Measurements from ENCODE around the gene ARHGEF12. TPM values are rescaled to one million over a fixed set of nuclear protein-coding genes. Genes with fewer than 3 reads are reported as not detected.

Gene ARHGEF12
- total RNA-seq, 1 experiment from 2014 or later, result 41.0 TPM

DNA sequence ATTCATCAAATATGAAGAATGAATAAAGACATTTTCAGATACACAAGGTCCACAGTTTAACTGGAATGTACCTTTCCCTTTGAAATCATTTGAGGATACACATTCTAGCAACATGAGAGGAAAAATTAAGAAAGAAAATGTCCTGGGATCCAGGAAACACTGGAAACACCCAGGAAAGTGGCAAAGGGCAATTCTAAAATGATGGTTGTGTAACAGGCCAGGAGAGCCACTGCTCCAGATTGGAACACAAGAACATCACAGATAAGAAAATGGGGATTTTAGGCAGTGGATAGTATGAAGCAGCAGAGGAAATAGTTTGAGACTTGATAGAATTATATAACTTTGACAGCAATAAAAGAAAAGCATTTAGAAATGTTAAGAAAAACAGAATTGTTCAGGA is 119.3 kb downstream of the ARHGEF12 start:
- Histone ChIP-seq H3F3A (ENCODE audit: low read length, unreplicated experiment) (no peaks in the 10 kb centered on the region), H3K9me3 (ENCODE audit: low read length) (no peaks in the 10 kb centered on the region), H3K36me3 (ENCODE audit: low read depth, low read length) (peaks cover 35% of the 10 kb centered on the region), H3K9ac (ENCODE audit: low read length) (no peak overlapping the region), H4K20me1 (ENCODE audit: low read length) (no peaks in the 10 kb centered on the region), H3K4me2 (ENCODE audit: low read length) (no peak overlapping the region), H3K27me3 (ENCODE audit: low read length) (no peaks in the 10 kb centered on the region), H3K27ac (ENCODE audit: low read length) (no peak overlapping the region), H2AFZ (ENCODE audit: low read length) (no peak overlapping the region), H3K4me1 (ENCODE audit: insufficient read depth, low read length) (no peaks in the 10 kb centered on the region), H3K4me3 (ENCODE audit: low read length) (no peak overlapping the region), H3K79me2 (ENCODE audit: low read length) (no peaks in the 10 kb centered on the region), H3K9me2 (replicated peaks; ENCODE audit: low read length) (no peaks in the 10 kb centered on the region)
- intact Hi-C loops (cut with micrococcal nuclease), result no loop called here
- TF ChIP-seq, protein P1, sequence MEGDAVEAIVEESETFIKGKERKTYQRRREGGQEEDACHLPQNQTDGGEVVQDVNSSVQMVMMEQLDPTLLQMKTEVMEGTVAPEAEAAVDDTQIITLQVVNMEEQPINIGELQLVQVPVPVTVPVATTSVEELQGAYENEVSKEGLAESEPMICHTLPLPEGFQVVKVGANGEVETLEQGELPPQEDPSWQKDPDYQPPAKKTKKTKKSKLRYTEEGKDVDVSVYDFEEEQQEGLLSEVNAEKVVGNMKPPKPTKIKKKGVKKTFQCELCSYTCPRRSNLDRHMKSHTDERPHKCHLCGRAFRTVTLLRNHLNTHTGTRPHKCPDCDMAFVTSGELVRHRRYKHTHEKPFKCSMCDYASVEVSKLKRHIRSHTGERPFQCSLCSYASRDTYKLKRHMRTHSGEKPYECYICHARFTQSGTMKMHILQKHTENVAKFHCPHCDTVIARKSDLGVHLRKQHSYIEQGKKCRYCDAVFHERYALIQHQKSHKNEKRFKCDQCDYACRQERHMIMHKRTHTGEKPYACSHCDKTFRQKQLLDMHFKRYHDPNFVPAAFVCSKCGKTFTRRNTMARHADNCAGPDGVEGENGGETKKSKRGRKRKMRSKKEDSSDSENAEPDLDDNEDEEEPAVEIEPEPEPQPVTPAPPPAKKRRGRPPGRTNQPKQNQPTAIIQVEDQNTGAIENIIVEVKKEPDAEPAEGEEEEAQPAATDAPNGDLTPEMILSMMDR (conservative IDR thresholded peaks at IDR 0.05; ENCODE audit: low read depth, low read length), result no peak
- TF ChIP-seq EZH2 (IDR thresholded peaks at IDR 0.05; ENCODE audit: low read length, unreplicated experiment) (no peak), EZH2phosphoT487 (IDR thresholded peaks at IDR 0.05; ENCODE audit: borderline replicate concordance, low read length) (no peak)
- CTCF ChIA-PET, result no interaction called here
- DNase-seq (no peak), ATAC-seq (no peak)
- no TSS peak for BruUV-seq (replicated peaks)
- POLR2A ChIA-PET (ENCODE audit: unreplicated experiment), result no interaction called here

DNA sequence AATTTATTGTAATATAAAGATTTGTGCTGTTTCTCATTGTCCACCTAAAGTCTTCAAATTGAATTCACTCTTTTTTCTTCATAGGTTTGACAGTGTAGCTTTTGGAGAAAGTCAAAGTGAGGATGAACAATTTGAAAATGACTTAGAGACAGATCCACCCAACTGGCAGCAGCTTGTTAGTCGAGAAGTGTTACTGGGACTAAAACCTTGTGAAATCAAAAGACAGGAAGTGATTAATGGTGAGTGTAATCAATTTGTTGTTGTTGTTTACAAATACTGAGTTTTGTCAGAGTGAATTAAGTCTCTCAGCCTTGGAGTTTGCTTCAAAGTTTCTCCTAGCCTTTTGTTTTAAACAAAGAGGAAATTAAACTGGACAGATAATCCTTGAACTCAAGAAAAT is 121.8 kb downstream of the ARHGEF12 start:
- ATAC-seq (no peak), DNase-seq (no peak)
- no peak overlapping the region for H3K27ac ChIP-seq (ENCODE audit: low read length)
- no peak overlapping the region for H3K9ac ChIP-seq (ENCODE audit: low read length)
- no peak overlapping the region for H3K4me2 ChIP-seq (ENCODE audit: low read length)
- no peaks in the 10 kb centered on the region for H3K4me1 ChIP-seq (ENCODE audit: insufficient read depth, low read length)
- no peak overlapping the region for H2AFZ ChIP-seq (ENCODE audit: low read length)
- no peaks in the 10 kb centered on the region for H3F3A ChIP-seq (ENCODE audit: low read length, unreplicated experiment)
- TF ChIP-seq, protein P1 (conservative IDR thresholded peaks at IDR 0.05; ENCODE audit: low read depth, low read length), result no peak
- TF ChIP-seq EZH2phosphoT487 (IDR thresholded peaks at IDR 0.05; ENCODE audit: borderline replicate concordance, low read length), result no peak
- no peak for TF ChIP-seq EZH2 (IDR thresholded peaks at IDR 0.05; ENCODE audit: low read length, unreplicated experiment)
- no peaks in the 10 kb centered on the region for H3K79me2 ChIP-seq (ENCODE audit: low read length)
- ChIA-PET CTCF (no interaction called here), POLR2A (ENCODE audit: unreplicated experiment) (no interaction called here)
- no peaks in the 10 kb centered on the region for H3K27me3 ChIP-seq (ENCODE audit: low read length)
- intact Hi-C loops (cut with micrococcal nuclease), result no loop called here
- H3K4me3 ChIP-seq (ENCODE audit: low read length), result no peak overlapping the region
- H3K9me2 ChIP-seq (replicated peaks; ENCODE audit: low read length), result no peaks in the 10 kb centered on the region
- BruUV-seq (replicated peaks), result no TSS peak
- no peaks in the 10 kb centered on the region for H4K20me1 ChIP-seq (ENCODE audit: low read length)
- H3K9me3 ChIP-seq (ENCODE audit: low read length), result no peaks in the 10 kb centered on the region
- H3K36me3 ChIP-seq (ENCODE audit: low read depth, low read length), result peaks cover 55% of the 10 kb centered on the region

DNA sequence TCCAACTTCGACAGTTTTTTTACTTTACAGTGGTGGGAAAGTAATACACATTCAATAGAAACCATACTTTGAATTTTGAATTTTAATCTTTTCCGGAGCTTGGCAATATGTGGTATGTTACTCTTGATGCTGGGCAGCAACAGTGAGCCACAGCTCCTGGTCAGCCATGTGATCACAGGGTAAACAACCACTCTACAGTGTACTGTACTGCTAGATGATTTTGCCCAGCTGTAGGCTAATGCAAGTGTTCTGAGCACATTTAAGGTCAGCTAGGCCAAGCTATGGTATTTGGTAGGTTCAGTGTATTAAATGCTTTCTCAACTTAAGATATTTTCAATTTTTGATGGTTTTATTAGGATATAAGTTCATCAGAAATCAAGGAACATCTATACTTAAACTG is 126.6 kb downstream of the ARHGEF12 start:
- no peak overlapping the region for H3K9ac ChIP-seq (ENCODE audit: low read length)
- peaks cover 5% of the 10 kb centered on the region for H3K4me1 ChIP-seq (ENCODE audit: insufficient read depth, low read length)
- no peaks in the 10 kb centered on the region for H4K20me1 ChIP-seq (ENCODE audit: low read length)
- intact Hi-C loops (cut with micrococcal nuclease), result no loop called here
- H3K27me3 ChIP-seq (ENCODE audit: low read length), result no peaks in the 10 kb centered on the region
- no TSS peak for BruUV-seq (replicated peaks)
- DNase-seq (no peak), ATAC-seq (no peak)
- ChIA-PET CTCF (no interaction called here), POLR2A (ENCODE audit: unreplicated experiment) (no interaction called here)
- no peak overlapping the region for H2AFZ ChIP-seq (ENCODE audit: low read length)
- no peak for TF ChIP-seq EZH2 (IDR thresholded peaks at IDR 0.05; ENCODE audit: low read length, unreplicated experiment)
- no peak overlapping the region for H3K4me2 ChIP-seq (ENCODE audit: low read length)
- peaks cover 50% of the 10 kb centered on the region for H3K36me3 ChIP-seq (ENCODE audit: low read depth, low read length)
- no peaks in the 10 kb centered on the region for H3K79me2 ChIP-seq (ENCODE audit: low read length)
- H3K4me3 ChIP-seq (ENCODE audit: low read length), result no peak overlapping the region
- H3K9me3 ChIP-seq (ENCODE audit: low read length), result no peaks in the 10 kb centered on the region
- no peaks in the 10 kb centered on the region for H3K9me2 ChIP-seq (replicated peaks; ENCODE audit: low read length)
- no peak overlapping the region for H3K27ac ChIP-seq (ENCODE audit: low read length)
- H3F3A ChIP-seq (ENCODE audit: low read length, unreplicated experiment), result no peaks in the 10 kb centered on the region
